ENCODE results near the gene ZBTB20.

The ZBTB20 gene

DNA sequence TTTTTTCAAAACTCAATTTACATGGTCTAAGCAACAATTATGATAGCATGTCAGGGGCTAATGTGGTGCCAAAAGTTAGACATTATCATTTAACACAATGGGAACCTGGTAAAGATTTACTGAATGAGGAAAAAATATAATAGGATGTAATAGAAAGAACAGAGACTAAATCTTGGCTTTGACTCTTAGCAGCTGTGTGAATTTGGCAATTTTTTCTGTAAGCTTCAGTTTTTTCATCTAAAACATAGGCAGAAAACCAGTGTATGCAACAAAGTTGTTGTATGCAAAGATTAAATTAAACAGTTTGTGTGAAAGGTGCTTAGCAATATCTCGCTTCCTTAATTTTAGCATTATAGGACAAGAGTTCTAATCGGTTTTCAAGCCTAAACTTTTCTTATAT lies 57.6 kb downstream of the ZBTB20 start:
- no peak for DNase-seq (ENCODE audit: low read depth)

DNA sequence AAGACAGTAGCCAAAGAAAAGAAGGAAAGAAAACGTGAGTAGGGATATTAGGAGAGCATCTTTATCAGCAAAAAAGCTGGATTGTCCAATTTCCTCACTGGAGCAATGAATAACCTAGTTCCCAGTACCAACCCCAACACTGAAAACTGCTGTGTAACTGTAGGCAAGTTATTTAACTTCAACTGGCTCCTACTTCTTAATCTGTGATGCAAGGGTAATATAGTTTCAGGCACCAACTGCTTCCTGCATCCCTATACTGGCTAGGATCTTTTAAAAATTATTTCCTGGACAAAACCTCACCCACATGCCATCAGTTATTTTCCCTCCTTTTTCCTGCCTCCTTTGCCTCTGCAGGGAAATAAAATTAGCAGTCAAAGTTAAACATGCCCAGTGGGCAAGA lies 59.6 kb downstream of the ZBTB20 start:
- no peak for DNase-seq (ENCODE audit: low read depth)

- no peak for DNase-seq (ENCODE audit: low read depth)
Measured at GRCh38 chr3:115086344-115086743, 60.7 kb downstream of the ZBTB20 start.

- no peak for DNase-seq (ENCODE audit: low read depth)
Measured at GRCh38 chr3:115085197-115085865, 61.8 kb downstream of the ZBTB20 start.

- no peak for DNase-seq (ENCODE audit: low read depth)
Measured at GRCh38 chr3:115084686-115085085, 62.4 kb downstream of the ZBTB20 start.

- no peak for DNase-seq (ENCODE audit: low read depth)
Measured at GRCh38 chr3:115082260-115082659, 64.8 kb downstream of the ZBTB20 start.

DNA sequence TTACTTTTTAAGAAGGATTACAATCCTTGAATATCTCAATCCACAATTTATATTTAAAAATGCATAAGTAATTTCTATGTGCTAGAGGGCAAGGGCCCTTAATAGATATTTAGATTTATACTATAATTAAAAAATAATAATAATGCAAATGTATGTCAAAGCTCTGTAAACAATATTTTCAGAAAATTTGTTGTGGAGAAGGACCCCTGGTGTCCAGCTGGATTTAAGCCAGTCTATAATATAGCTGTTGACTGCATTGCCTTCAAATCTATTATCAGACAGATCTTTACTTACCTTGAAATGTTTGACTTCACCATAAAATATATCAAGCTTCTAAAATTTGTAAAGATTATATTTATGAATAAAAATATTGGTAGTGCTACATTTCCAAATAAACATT lies 65.6 kb downstream of the ZBTB20 start:
- DNase-seq (ENCODE audit: low read depth), result no peak

GRCh38 chr3:115077501-115078250 lies 69.4 kb downstream of the ZBTB20 start:
- no peak for DNase-seq (ENCODE audit: low read depth)

- DNase-seq (ENCODE audit: low read depth), result no peak
Measured at GRCh38 chr3:115074502-115074901, 72.6 kb downstream of the ZBTB20 start.

DNA sequence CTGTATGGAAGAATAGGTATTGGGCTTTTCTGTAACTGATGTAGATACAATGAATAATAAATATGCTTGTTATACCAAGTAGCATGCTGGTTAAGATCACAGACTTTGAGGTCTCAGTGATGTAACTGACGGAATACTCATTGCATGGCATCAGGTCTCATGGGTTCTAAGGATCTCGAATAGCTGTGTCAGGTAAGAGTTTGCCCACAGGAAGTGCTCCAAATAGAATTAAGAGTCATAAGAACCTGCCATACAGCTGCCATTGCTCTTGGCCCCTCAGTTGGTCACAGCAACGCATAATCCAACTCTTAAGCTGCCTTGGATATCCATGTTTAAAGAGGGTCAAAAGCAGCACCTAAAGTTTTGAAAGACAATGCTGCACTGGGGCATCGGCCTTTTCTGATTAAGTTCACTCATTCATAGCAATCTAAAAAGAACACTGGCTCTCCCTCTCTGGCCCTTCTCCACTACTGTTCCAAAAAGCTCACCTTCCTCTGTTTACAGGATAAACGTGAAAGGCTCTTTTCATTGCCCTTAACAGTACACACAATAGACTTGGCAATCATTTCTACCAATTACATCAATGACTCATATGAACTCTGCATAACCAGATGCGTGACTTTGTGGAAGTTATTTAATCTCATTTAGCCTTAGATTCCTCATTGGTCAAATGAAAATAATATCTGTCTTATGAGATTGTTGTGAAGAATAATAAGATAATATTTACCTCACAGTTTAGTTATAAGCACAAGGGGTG lies 74.6 kb downstream of the ZBTB20 start:
- DNase-seq (ENCODE audit: low read depth), result no peak

GRCh38 chr3:115071601-115072000 lies 75.5 kb downstream of the ZBTB20 start:
- peak; percentile 53 for DNase-seq (ENCODE audit: low read depth)

DNA sequence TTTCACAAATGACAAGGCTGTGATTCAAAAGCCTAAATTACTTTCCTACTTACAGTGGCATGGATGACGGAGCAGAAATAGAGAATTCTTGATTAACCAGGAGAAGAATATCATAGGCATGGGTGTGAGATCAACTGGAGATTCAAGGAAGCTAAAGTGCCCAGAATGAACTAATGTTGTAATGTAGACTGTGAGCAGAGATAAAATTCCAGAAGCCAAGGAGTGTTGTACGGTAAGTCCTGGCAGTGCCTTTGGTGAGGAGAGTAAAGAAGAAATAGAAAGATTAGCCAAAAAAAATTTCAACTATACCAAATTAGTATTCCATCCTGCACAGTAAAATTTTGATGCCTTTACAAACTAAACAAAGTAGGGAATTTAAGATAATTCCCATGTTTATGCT lies 75.9 kb downstream of the ZBTB20 start:
- no peak for DNase-seq (ENCODE audit: low read depth)

DNA sequence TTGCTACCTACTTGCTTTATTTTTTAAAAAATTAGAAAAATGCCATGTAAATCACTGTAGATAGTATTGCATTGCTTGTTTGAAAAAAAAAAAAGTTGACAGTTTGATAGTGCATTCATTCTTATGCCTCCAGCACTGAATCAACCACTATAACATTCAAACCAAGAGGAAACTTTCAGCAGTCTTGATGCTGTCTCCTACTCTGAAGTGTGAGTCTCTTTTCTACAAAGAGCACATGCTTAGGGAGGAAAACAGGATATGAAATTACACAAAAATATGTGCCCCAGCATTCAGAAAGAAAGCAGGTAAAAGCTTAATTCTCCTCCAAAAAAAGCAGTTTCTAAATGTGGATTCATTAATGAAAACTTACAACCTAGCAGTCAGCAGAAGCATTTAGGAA lies 78.3 kb downstream of the ZBTB20 start:
- no peak for DNase-seq (ENCODE audit: low read depth)

GRCh38 chr3:115062412-115062956 lies 84.6 kb downstream of the ZBTB20 start:
- no peak for DNase-seq (ENCODE audit: low read depth)

DNA sequence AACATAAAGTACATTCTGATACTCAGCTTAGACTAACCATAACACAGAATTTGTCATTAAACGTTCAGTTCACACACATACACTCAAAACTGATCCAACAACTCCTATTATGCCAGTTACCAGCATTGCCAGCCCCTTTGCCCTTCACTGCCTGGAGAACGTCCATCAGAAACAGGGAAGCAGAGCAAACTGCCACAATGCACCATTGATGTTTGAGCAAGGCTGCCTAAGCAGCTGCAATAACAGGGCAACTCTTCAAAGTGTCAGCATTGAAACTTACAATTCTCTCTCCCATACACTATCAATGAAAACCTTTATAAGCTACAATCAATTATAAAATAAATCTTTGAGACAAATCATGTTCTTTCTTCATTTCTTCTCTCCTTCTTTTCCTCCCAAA lies 85.1 kb downstream of the ZBTB20 start:
- no peak for DNase-seq (ENCODE audit: low read depth)

GRCh38 chr3:115052906-115053305 lies 94.2 kb downstream of the ZBTB20 start:
- DNase-seq (ENCODE audit: low read depth), result no peak

- no peak for DNase-seq (ENCODE audit: low read depth)
Measured at GRCh38 chr3:115042351-115042750, 104.7 kb downstream of the ZBTB20 start.

DNA sequence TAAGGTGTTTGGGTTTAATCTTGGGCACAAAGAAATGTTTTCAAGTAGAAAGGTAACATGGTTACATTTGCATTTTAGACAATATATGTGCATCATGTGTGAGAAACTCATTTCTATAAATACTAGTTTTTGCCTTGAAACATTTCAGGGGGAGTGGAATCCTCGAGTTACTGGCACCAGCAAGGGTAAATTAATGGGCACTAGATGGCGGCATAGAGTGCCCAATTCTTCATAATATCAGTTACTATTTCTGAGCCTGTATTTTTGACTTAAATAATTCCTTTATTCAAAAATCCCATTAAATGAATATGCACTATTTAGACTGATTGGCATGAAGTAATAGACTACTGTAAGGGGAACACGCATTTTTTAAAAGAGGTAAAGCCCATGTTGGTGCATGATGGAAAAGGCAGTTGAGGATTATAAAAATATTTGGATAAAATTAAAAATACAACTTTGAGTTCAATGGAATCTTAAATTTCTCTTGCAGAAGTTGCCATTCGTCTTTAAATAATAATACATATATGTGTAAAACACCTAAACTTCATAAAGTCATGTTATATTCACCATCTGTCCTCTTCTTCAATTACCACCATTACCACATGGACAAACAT lies 106.3 kb downstream of the ZBTB20 start:
- DNase-seq (ENCODE audit: low read depth), result no peak

GRCh38 chr3:115040246-115040645 lies 106.8 kb downstream of the ZBTB20 start:
- no peak for DNase-seq (ENCODE audit: low read depth)

- no peak for DNase-seq (ENCODE audit: low read depth)
Measured at GRCh38 chr3:115038817-115039216, 108.3 kb downstream of the ZBTB20 start.

- no peak for DNase-seq (ENCODE audit: low read depth)
Measured at GRCh38 chr3:115022835-115023398, 124.2 kb downstream of the ZBTB20 start.

DNA sequence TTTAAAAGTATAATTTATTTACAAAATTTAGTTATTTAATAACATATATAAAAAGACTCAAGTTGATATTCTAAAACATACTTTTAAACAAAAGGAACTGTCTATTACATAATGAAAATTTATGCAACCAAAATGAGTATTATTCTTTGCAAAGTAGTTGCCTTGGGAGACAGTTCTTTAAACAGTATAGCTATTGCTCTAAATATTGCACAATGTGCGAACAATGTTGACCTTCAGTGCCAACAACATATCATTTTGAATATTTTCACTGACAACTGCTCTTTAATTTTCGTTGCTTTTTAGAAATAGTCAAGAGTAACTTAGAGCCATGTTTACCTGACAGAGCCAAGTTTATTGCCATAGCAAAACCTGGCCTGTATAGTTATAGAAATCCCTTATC lies 124.9 kb downstream of the ZBTB20 start:
- peak; percentile 3 for DNase-seq (ENCODE audit: low read depth)

All from stromal cell of bone marrow (primary cell).